Upper lobe of right lung (tissue), 1 donor: ENCODE measurements around the gene ADAP1. TPM values are rescaled to one million over a fixed set of nuclear protein-coding genes. Genes with fewer than 3 reads are reported as not detected.

Experiments
- ATAC-seq: fragments of 200-7000 bp; cut with Tn5 transposase; one replicate; pipeline ENCODE4 v1.9.1; 2020; ENCODE audit warnings: mild to moderate bottlenecking, moderate library complexity
- DNase-seq: peaks from one replicate; pipeline ENCODE4 v3.0.0-alpha.2; 2020
- H3K27ac ChIP-seq: fragments of 200-600 bp; one replicate; pipeline ENCODE4 v1.8.0; 2022
- H3K27me3 ChIP-seq: fragments of 200-600 bp; one replicate; pipeline ENCODE4 v1.8.0; 2022; ENCODE audit warnings: mild to moderate bottlenecking
- H3K36me3 ChIP-seq: fragments of 200-600 bp; one replicate; pipeline ENCODE4 v1.8.0; 2022
- H3K4me1 ChIP-seq: fragments of 200-600 bp; one replicate; pipeline ENCODE4 v1.8.0; 2022
- H3K4me3 ChIP-seq: fragments of 200-600 bp; one replicate; pipeline ENCODE4 v1.8.0; 2022; ENCODE audit warnings: mild to moderate bottlenecking
- H3K9me3 ChIP-seq: fragments of 200-600 bp; one replicate; pipeline ENCODE4 v1.8.0; 2022
- CTCF ChIP-seq: fragments of 200-600 bp; IDR thresholded peaks from one replicate; pipeline ENCODE4 v1.8.0; 2022; ENCODE audit warnings: antibody characterized with exemption
- intact Hi-C: fragments of 100-400 bp; cut with DNase I; formaldehyde crosslinking; loops from one replicate; pipeline ENCODE4 v1.11.0; 2022
- total RNA-seq: library from RNA; stranded (reverse); fragmentation: NEBNext Ultra II Directional; extraction: Animal tissue kit (Norgen Biotek cat#: 25700); gene quantifications from one replicate; pipeline ENCODE4 v1.2.1, GENCODE V29; 2021
- donor health status: DM: no; HTN: yes; CAD: no; lungs with severe emphysema.

Gene ADAP1
- total RNA-seq, 1 donor from 2014 or later, result 30.7 TPM

- ATAC-seq (no peak), DNase-seq (no peak)
- intact Hi-C loops, result no loop called here
- Histone ChIP-seq H3K36me3 (no peaks in the 10 kb centered on the region), H3K4me1 (no peaks in the 10 kb centered on the region), H3K27ac (no peak overlapping the region), H3K4me3 (no peak overlapping the region), H3K27me3 (peaks cover 40% of the 10 kb centered on the region), H3K9me3 (no peaks in the 10 kb centered on the region)
- TF ChIP-seq CTCF, result no peak
These were observed 34.6 kb upstream of the ADAP1 start for GRCh38 chr7:988963-989529.

- DNase-seq, result no peak
- no peaks in the 10 kb centered on the region for H3K9me3 ChIP-seq
- no peak overlapping the region for H3K27ac ChIP-seq
- no peak for ATAC-seq
- no peaks in the 10 kb centered on the region for H3K36me3 ChIP-seq
- no peak for TF ChIP-seq CTCF
- H3K4me3 ChIP-seq, result no peak overlapping the region
- H3K27me3 ChIP-seq, result peaks cover 40% of the 10 kb centered on the region
- H3K4me1 ChIP-seq, result no peaks in the 10 kb centered on the region
- intact Hi-C loops, result no loop called here
These were observed 34.0 kb upstream of the ADAP1 start for GRCh38 chr7:988426-988911.

- no peaks in the 10 kb centered on the region for H3K36me3 ChIP-seq
- intact Hi-C loops, result no loop called here
- peaks cover 40% of the 10 kb centered on the region for H3K27me3 ChIP-seq
- H3K4me1 ChIP-seq, result no peaks in the 10 kb centered on the region
- no peak for TF ChIP-seq CTCF
- DNase-seq (no peak), ATAC-seq (no peak)
- H3K9me3 ChIP-seq, result no peaks in the 10 kb centered on the region
- no peak overlapping the region for H3K4me3 ChIP-seq
- no peak overlapping the region for H3K27ac ChIP-seq
These were observed 33.4 kb upstream of the ADAP1 start for GRCh38 chr7:987909-988308.

- no peak for TF ChIP-seq CTCF
- H3K36me3 ChIP-seq, result no peaks in the 10 kb centered on the region
- no peak overlapping the region for H3K27ac ChIP-seq
- intact Hi-C loops, result no loop called here
- no peak overlapping the region for H3K4me3 ChIP-seq
- H3K27me3 ChIP-seq, result peaks cover 40% of the 10 kb centered on the region
- H3K4me1 ChIP-seq, result no peaks in the 10 kb centered on the region
- no peaks in the 10 kb centered on the region for H3K9me3 ChIP-seq
- no peak for DNase-seq
- ATAC-seq, result no peak
These were observed 32.6 kb upstream of the ADAP1 start for GRCh38 chr7:986766-987751.

- DNase-seq, result peak; percentile 62
- H3K4me3 ChIP-seq, result no peak overlapping the region
- intact Hi-C loops, result no loop called here
- no peak overlapping the region for H3K27ac ChIP-seq
- peaks cover 40% of the 10 kb centered on the region for H3K27me3 ChIP-seq
- no peaks in the 10 kb centered on the region for H3K9me3 ChIP-seq
- ATAC-seq, result no peak
- TF ChIP-seq CTCF, result no peak
- no peaks in the 10 kb centered on the region for H3K4me1 ChIP-seq
- no peaks in the 10 kb centered on the region for H3K36me3 ChIP-seq
These were observed 31.6 kb upstream of the ADAP1 start for GRCh38 chr7:985915-986741.
